HEK293 (cell line): ENCODE data around the gene PA2G4.
A peak's percentile ranks its signal among the peaks of the same experiment; 100 is the strongest.

Experiments
- IKZF3 ChIP-seq: fragments of 450-650 bp; IDR thresholded peaks from 2 replicates; pipeline ENCODE4 v1.5.0; 2018; ENCODE audit warnings: missing biosample characterization, mild to moderate bottlenecking, missing genetic modification characterization, moderate library complexity
- KLF9 ChIP-seq: fragments of 450-650 bp; formaldehyde crosslinking; IDR thresholded peaks from 2 replicates; pipeline ENCODE4 v1.5.1; 2016; ENCODE audit warnings: missing biosample characterization, missing genetic modification characterization, low read depth
- OSR2 ChIP-seq: fragments of 450-650 bp; formaldehyde crosslinking; IDR thresholded peaks from 2 replicates; pipeline ENCODE4 v1.5.1; 2016; ENCODE audit warnings: missing biosample characterization, missing genetic modification characterization
- SALL2 ChIP-seq: fragments of 450-650 bp; formaldehyde crosslinking; IDR thresholded peaks from 2 replicates; pipeline ENCODE4 v1.5.0; 2017; ENCODE audit warnings: missing biosample characterization, mild to moderate bottlenecking, missing genetic modification characterization, borderline replicate concordance
- SCRT1 ChIP-seq: fragments of 450-650 bp; formaldehyde crosslinking; IDR thresholded peaks from 2 replicates; pipeline ENCODE4 v1.5.1; 2016; ENCODE audit warnings: missing biosample characterization, missing genetic modification characterization, borderline replicate concordance
- WT1 ChIP-seq: fragments of 450-650 bp; formaldehyde crosslinking; IDR thresholded peaks from 2 replicates; pipeline ENCODE4 v1.5.1; 2016; ENCODE audit warnings: missing biosample characterization, missing genetic modification characterization
- ZBTB1 ChIP-seq: fragments of 450-650 bp; formaldehyde crosslinking; IDR thresholded peaks from 2 replicates; pipeline ENCODE4 v1.5.1; 2016; ENCODE audit warnings: missing biosample characterization, missing genetic modification characterization
- ZBTB7A ChIP-seq: fragments of 450-650 bp; formaldehyde crosslinking; IDR thresholded peaks from 2 replicates; pipeline ENCODE4 v1.5.1; 2016; ENCODE audit warnings: low read depth, missing biosample characterization, missing genetic modification characterization
- ZNF121 ChIP-seq: fragments of 450-650 bp; formaldehyde crosslinking; IDR thresholded peaks from 2 replicates; pipeline ENCODE4 v1.5.1; 2016; ENCODE audit warnings: missing biosample characterization, missing genetic modification characterization
- ZNF202 ChIP-seq: fragments of 450-650 bp; formaldehyde crosslinking; IDR thresholded peaks from 2 replicates; pipeline ENCODE4 v1.5.1; 2016; ENCODE audit warnings: missing biosample characterization, missing genetic modification characterization, borderline replicate concordance
- ZNF394 ChIP-seq: fragments of 450-650 bp; formaldehyde crosslinking; IDR thresholded peaks from 2 replicates; pipeline ENCODE4 v1.5.1; 2016; ENCODE audit warnings: missing biosample characterization, missing genetic modification characterization, mild to moderate bottlenecking, moderate library complexity, borderline replicate concordance
- ZNF433 ChIP-seq: fragments of 450-650 bp; formaldehyde crosslinking; IDR thresholded peaks from 2 replicates; pipeline ENCODE4 v1.5.1; 2016; ENCODE audit warnings: missing biosample characterization, missing genetic modification characterization, low read depth
- ZNF549 ChIP-seq: fragments of 450-650 bp; IDR thresholded peaks from 2 replicates; pipeline ENCODE4 v1.5.1; 2018; ENCODE audit warnings: missing biosample characterization, missing genetic modification characterization, mild to moderate bottlenecking, inconsistent platforms, moderate library complexity
- ZNF596 ChIP-seq: fragments of 450-650 bp; IDR thresholded peaks from 2 replicates; pipeline ENCODE4 v1.5.0; 2018; ENCODE audit warnings: missing biosample characterization, mild to moderate bottlenecking, missing genetic modification characterization, moderate library complexity
- ZNF660 ChIP-seq: fragments of 450-650 bp; IDR thresholded peaks from 2 replicates; pipeline ENCODE4 v1.5.1; 2018; ENCODE audit warnings: missing biosample characterization, mild to moderate bottlenecking, missing genetic modification characterization
- ZNF777 ChIP-seq: fragments of 450-650 bp; formaldehyde crosslinking; IDR thresholded peaks from 2 replicates; pipeline ENCODE4 v1.5.1; 2017; ENCODE audit warnings: missing biosample characterization, missing genetic modification characterization, borderline replicate concordance
- ZNF792 ChIP-seq: fragments of 450-650 bp; formaldehyde crosslinking; IDR thresholded peaks from 2 replicates; pipeline ENCODE4 v1.5.1; 2016; ENCODE audit warnings: missing biosample characterization, missing genetic modification characterization
- ZSCAN30 ChIP-seq: fragments of 450-650 bp; IDR thresholded peaks from 2 replicates; pipeline ENCODE4 v1.5.1; 2018; ENCODE audit warnings: missing biosample characterization, mild to moderate bottlenecking, missing genetic modification characterization, moderate library complexity
- ZXDB ChIP-seq: fragments of 450-650 bp; formaldehyde crosslinking; IDR thresholded peaks from 2 replicates; pipeline ENCODE4 v1.5.1; 2016; ENCODE audit warnings: missing biosample characterization, missing genetic modification characterization
- TF ChIP-seq, protein P1 (sequence below): fragments of 450-650 bp; formaldehyde crosslinking; IDR thresholded peaks from 2 replicates; pipeline ENCODE4 v1.5.1; 2016; ENCODE audit warnings: missing biosample characterization, missing genetic modification characterization
- TF ChIP-seq, protein P2 (sequence below): fragments of 450-650 bp; formaldehyde crosslinking; IDR thresholded peaks from 2 replicates; pipeline ENCODE4 v1.5.1; 2017; ENCODE audit warnings: missing biosample characterization, missing genetic modification characterization
- TF ChIP-seq, protein P3 (sequence below): fragments of 450-650 bp; formaldehyde crosslinking; IDR thresholded peaks from 2 replicates; pipeline ENCODE4 v1.5.1; 2017; ENCODE audit warnings: missing biosample characterization, missing genetic modification characterization
- TF ChIP-seq, protein P4 (sequence below): fragments of 450-650 bp; formaldehyde crosslinking; IDR thresholded peaks from 2 replicates; pipeline ENCODE4 v1.5.1; 2016; ENCODE audit warnings: missing biosample characterization, missing genetic modification characterization, borderline replicate concordance
- TF ChIP-seq, protein P5 (sequence below): fragments of 450-650 bp; IDR thresholded peaks from 2 replicates; pipeline ENCODE4 v1.5.1; 2018; ENCODE audit warnings: missing biosample characterization, mild to moderate bottlenecking, missing genetic modification characterization
- TF ChIP-seq, protein P6 (sequence below): fragments of 450-650 bp; formaldehyde crosslinking; IDR thresholded peaks from 2 replicates; pipeline ENCODE4 v1.5.1; 2016; ENCODE audit warnings: missing biosample characterization, missing genetic modification characterization

The PA2G4 gene

DNA sequence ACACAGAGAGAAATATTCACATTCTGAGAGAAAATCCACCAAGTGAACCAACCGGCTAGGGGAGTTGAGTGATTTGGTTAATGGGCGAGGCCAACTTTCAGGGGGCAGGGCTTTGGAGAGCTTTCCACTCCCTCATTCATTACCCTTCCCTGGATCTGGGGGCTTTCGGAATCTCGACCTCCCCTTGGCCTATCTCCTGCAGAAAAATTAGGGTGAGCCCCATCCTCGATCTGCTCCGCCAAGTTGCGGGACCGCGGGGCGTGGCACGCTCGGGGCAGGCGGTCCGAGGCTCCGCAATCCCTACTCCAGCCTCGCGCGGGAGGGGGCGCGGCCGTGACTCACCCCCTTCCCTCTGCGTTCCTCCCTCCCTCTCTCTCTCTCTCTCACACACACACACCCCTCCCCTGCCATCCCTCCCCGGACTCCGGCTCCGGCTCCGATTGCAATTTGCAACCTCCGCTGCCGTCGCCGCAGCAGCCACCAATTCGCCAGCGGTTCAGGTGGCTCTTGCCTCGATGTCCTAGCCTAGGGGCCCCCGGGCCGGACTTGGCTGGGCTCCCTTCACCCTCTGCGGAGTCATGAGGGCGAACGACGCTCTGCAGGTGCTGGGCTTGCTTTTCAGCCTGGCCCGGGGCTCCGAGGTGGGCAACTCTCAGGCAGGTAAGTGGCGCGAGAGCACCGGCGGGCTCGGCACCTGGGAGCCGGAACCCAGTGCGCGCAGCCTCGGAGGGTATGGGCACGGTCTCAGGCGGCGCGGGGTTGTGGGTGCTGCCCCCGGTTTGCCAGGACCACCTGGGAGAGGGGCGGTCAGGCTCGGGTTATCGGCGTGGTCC is 24.4 kb upstream of the PA2G4 start, which contains the start of gene ERBB3 (continued):
- TF ChIP-seq, protein P1, sequence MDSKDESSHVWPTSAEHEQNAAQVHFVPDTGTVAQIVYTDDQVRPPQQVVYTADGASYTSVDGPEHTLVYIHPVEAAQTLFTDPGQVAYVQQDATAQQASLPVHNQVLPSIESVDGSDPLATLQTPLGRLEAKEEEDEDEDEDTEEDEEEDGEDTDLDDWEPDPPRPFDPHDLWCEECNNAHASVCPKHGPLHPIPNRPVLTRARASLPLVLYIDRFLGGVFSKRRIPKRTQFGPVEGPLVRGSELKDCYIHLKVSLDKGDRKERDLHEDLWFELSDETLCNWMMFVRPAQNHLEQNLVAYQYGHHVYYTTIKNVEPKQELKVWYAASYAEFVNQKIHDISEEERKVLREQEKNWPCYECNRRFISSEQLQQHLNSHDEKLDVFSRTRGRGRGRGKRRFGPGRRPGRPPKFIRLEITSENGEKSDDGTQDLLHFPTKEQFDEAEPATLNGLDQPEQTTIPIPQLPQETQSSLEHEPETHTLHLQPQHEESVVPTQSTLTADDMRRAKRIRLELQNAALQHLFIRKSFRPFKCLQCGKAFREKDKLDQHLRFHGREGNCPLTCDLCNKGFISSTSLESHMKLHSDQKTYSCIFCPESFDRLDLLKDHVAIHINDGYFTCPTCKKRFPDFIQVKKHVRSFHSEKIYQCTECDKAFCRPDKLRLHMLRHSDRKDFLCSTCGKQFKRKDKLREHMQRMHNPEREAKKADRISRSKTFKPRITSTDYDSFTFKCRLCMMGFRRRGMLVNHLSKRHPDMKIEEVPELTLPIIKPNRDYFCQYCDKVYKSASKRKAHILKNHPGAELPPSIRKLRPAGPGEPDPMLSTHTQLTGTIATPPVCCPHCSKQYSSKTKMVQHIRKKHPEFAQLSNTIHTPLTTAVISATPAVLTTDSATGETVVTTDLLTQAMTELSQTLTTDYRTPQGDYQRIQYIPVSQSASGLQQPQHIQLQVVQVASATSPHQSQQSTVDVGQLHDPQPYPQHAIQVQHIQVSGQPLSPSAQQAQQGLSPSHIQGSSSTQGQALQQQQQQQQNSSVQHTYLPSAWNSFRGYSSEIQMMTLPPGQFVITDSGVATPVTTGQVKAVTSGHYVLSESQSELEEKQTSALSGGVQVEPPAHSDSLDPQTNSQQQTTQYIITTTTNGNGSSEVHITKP (tag by site-specific recombination) = peak; percentile 99
- TF ChIP-seq ZNF596 (tag by site-specific recombination) (peak; percentile 96), ZNF549 (no peak), WT1 (tag by site-specific recombination) (peak; percentile 93), ZXDB (tag by site-specific recombination) (peak; percentile 93), OSR2 (tag by site-specific recombination) (peak; percentile 69), ZNF777 (tag by site-specific recombination) (peak; percentile 90; the same call in 1 of the 2 replicates), ZBTB7A (peak; percentile 96), ZNF433 (no peak), KLF9 (tag by site-specific recombination) (peak; percentile 100), ZSCAN30 (tag by site-specific recombination) (0 out of 2 replicates have a peak, but pooled peaks have one; percentile 6), ZBTB1 (tag by site-specific recombination) (peak; percentile 92; the same call in 1 of the 2 replicates), IKZF3 (tag by site-specific recombination) (peak; percentile 87), ZNF660 (peak; percentile 11; the same call in 1 of the 2 replicates), SALL2 (tag by site-specific recombination) (no peak), ZNF202 (tag by site-specific recombination) (no peak), ZNF394 (tag by site-specific recombination) (peak; percentile 57; the same call in 1 of the 2 replicates), ZNF121 (no peak), SCRT1 (no peak), ZNF792 (tag by site-specific recombination) (peak; percentile 82)
- TF ChIP-seq, protein P2, sequence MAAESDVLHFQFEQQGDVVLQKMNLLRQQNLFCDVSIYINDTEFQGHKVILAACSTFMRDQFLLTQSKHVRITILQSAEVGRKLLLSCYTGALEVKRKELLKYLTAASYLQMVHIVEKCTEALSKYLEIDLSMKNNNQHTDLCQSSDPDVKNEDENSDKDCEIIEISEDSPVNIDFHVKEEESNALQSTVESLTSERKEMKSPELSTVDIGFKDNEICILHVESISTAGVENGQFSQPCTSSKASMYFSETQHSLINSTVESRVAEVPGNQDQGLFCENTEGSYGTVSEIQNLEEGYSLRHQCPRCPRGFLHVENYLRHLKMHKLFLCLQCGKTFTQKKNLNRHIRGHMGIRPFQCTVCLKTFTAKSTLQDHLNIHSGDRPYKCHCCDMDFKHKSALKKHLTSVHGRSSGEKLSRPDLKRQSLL = peak; percentile 63; the same call in 1 of the 2 replicates
- TF ChIP-seq, protein P3, sequence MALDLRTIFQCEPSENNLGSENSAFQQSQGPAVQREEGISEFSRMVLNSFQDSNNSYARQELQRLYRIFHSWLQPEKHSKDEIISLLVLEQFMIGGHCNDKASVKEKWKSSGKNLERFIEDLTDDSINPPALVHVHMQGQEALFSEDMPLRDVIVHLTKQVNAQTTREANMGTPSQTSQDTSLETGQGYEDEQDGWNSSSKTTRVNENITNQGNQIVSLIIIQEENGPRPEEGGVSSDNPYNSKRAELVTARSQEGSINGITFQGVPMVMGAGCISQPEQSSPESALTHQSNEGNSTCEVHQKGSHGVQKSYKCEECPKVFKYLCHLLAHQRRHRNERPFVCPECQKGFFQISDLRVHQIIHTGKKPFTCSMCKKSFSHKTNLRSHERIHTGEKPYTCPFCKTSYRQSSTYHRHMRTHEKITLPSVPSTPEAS (tag by site-specific recombination) = no peak
- TF ChIP-seq, protein P4, sequence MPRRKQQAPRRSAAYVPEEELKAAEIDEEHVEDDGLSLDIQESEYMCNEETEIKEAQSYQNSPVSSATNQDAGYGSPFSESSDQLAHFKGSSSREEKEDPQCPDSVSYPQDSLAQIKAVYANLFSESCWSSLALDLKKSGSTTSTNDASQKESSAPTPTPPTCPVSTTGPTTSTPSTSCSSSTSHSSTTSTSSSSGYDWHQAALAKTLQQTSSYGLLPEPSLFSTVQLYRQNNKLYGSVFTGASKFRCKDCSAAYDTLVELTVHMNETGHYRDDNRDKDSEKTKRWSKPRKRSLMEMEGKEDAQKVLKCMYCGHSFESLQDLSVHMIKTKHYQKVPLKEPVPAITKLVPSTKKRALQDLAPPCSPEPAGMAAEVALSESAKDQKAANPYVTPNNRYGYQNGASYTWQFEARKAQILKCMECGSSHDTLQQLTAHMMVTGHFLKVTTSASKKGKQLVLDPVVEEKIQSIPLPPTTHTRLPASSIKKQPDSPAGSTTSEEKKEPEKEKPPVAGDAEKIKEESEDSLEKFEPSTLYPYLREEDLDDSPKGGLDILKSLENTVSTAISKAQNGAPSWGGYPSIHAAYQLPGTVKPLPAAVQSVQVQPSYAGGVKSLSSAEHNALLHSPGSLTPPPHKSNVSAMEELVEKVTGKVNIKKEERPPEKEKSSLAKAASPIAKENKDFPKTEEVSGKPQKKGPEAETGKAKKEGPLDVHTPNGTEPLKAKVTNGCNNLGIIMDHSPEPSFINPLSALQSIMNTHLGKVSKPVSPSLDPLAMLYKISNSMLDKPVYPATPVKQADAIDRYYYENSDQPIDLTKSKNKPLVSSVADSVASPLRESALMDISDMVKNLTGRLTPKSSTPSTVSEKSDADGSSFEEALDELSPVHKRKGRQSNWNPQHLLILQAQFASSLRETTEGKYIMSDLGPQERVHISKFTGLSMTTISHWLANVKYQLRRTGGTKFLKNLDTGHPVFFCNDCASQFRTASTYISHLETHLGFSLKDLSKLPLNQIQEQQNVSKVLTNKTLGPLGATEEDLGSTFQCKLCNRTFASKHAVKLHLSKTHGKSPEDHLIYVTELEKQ (tag by site-specific recombination) = peak; percentile 79; the same call in 1 of the 2 replicates
- TF ChIP-seq, protein P5, sequence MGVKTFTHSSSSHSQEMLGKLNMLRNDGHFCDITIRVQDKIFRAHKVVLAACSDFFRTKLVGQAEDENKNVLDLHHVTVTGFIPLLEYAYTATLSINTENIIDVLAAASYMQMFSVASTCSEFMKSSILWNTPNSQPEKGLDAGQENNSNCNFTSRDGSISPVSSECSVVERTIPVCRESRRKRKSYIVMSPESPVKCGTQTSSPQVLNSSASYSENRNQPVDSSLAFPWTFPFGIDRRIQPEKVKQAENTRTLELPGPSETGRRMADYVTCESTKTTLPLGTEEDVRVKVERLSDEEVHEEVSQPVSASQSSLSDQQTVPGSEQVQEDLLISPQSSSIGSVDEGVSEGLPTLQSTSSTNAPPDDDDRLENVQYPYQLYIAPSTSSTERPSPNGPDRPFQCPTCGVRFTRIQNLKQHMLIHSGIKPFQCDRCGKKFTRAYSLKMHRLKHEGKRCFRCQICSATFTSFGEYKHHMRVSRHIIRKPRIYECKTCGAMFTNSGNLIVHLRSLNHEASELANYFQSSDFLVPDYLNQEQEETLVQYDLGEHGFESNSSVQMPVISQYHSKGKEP (tag by site-specific recombination) = peak; percentile 95
- TF ChIP-seq, protein P6, sequence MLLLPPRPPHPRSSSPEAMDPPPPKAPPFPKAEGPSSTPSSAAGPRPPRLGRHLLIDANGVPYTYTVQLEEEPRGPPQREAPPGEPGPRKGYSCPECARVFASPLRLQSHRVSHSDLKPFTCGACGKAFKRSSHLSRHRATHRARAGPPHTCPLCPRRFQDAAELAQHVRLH (tag by site-specific recombination) = peak; percentile 89
